Measurements from ENCODE around the gene ERVMER34-1.

The ERVMER34-1 gene

GRCh38 chr4:52716364-52717151, 34.7 kb downstream of the ERVMER34-1 start:
- DNase-seq = no peak

- DNase-seq = no peak
Measured at GRCh38 chr4:52715914-52716313, 35.3 kb downstream of the ERVMER34-1 start.

- DNase-seq = peak; percentile 29
Measured at GRCh38 chr4:52715255-52715897, 35.8 kb downstream of the ERVMER34-1 start.

GRCh38 chr4:52714597-52715254, 36.5 kb downstream of the ERVMER34-1 start:
- DNase-seq = peak; percentile 87

GRCh38 chr4:52713456-52713937, 37.7 kb downstream of the ERVMER34-1 start:
- peak; percentile 50 for DNase-seq

- peak; percentile 99 for DNase-seq
Measured at GRCh38 chr4:52712251-52713130, 38.7 kb downstream of the ERVMER34-1 start.

- no peak for DNase-seq
Measured at GRCh38 chr4:52711834-52712250, 39.4 kb downstream of the ERVMER34-1 start.

GRCh38 chr4:52711272-52711671, 40.0 kb downstream of the ERVMER34-1 start:
- no peak for DNase-seq

GRCh38 chr4:52709155-52709554, 42.1 kb downstream of the ERVMER34-1 start:
- DNase-seq = no peak

- DNase-seq = no peak
Measured at GRCh38 chr4:52704661-52705060, 46.6 kb downstream of the ERVMER34-1 start.

GRCh38 chr4:52704133-52704532, 47.1 kb downstream of the ERVMER34-1 start:
- DNase-seq = no peak

- no peak for DNase-seq
Measured at GRCh38 chr4:52701207-52701606, 50.0 kb downstream of the ERVMER34-1 start.

GRCh38 chr4:52694936-52695335, 56.3 kb downstream of the ERVMER34-1 start:
- DNase-seq = no peak

GRCh38 chr4:52693492-52693891, 57.7 kb downstream of the ERVMER34-1 start:
- no peak for DNase-seq

All from hematopoietic multipotent progenitor cell treated with erythropoietin and hydrocortisone succinate and interleukin-3 and kit ligand, for 4 days (in vitro differentiated cells).